ENCODE measurements around the gene KIF1C.

Gene KIF1C

GRCh38 chr17:4949321-4950074 is 48.3 kb upstream of the KIF1C start:
- TF ChIP-seq REST (IDR thresholded peaks at IDR 0.05; ENCODE audit: insufficient replicate concordance, low read depth): no peak
- no peak; the same call in 1 of the 2 replicates for TF ChIP-seq POLR2AphosphoS5 (IDR thresholded peaks at IDR 0.05; ENCODE audit: low read depth)
- TF ChIP-seq CTCF (IDR thresholded peaks at IDR 0.05; ENCODE audit: insufficient read depth, low read length): no peak
- TF ChIP-seq SPI1 (IDR thresholded peaks at IDR 0.05; ENCODE audit: borderline replicate concordance, low read depth): no peak
- TF ChIP-seq GABPA (IDR thresholded peaks at IDR 0.05; ENCODE audit: low read depth): no peak
- Histone ChIP-seq H3K27me3 (ENCODE audit: insufficient read depth, poor library complexity, severe bottlenecking) (no peaks in the 10 kb centered on the region), H3K27ac (replicated peaks) (peak overlapping the region; percentile 98), H3K4me3 (replicated peaks; ENCODE audit: insufficient read depth, low read length) (peak overlapping the region; percentile 43)
- peak; percentile 63 to 71 for DNase-seq (ENCODE audit: low read depth in 1 of 2, low spot score in 1 of 2)

GRCh38 chr17:4950075-4950745 is 47.5 kb upstream of the KIF1C start:
- TF ChIP-seq REST (IDR thresholded peaks at IDR 0.05; ENCODE audit: insufficient replicate concordance, low read depth) (no peak), POLR2AphosphoS5 (IDR thresholded peaks at IDR 0.05; ENCODE audit: low read depth) (peak; percentile 6; the same call in 1 of the 2 replicates)
- Histone ChIP-seq H3K27ac (replicated peaks) (peak overlapping the region; percentile 98), H3K4me3 (replicated peaks; ENCODE audit: insufficient read depth, low read length) (peak overlapping the region; percentile 41), H3K27me3 (ENCODE audit: insufficient read depth, poor library complexity, severe bottlenecking) (no peaks in the 10 kb centered on the region)
- DNase-seq (ENCODE audit: low read depth in 1 of 2, low spot score in 1 of 2): peak in 1 of 2 experiments; percentile 23

- Histone ChIP-seq H3K27me3 (ENCODE audit: insufficient read depth, poor library complexity, severe bottlenecking) (no peaks in the 10 kb centered on the region), H3K27ac (replicated peaks) (peak within 1 kb of the TSS; percentile 98), H3K4me3 (replicated peaks; ENCODE audit: insufficient read depth, low read length) (peak within 1 kb of the TSS; percentile 41)
- no peak for DNase-seq (ENCODE audit: low read depth in 1 of 2, low spot score in 1 of 2)
- TF ChIP-seq REST (IDR thresholded peaks at IDR 0.05; ENCODE audit: insufficient replicate concordance, low read depth) (no peak), GABPA (IDR thresholded peaks at IDR 0.05; ENCODE audit: low read depth) (no peak), CTCF (IDR thresholded peaks at IDR 0.05; ENCODE audit: insufficient read depth, low read length) (no peak)
Measured at GRCh38 chr17:4950746-4951204, 47.0 kb upstream of the KIF1C start, which contains the start of gene ENO3. ENO3 (plus strand) TSS chr17:4951119; CDS start chr17:4951830, 711 bp downstream.

All from HL-60 (cell line).